GM21825 (cell line): Measurements from ENCODE around the gene ZFP36L2.

Experiments
- ATAC-seq: cut with Tn5 transposase; IDR thresholded peaks from one replicate; pipeline ENCODE4 v1.9.1; 2021; ENCODE audit warnings: mild to moderate bottlenecking, moderate library complexity; ENCODE audit not compliant: unreplicated experiment

ZFP36L2 gene

GRCh38 chr2:43248621-43249020, 22.2 kb upstream of the ZFP36L2 start:
- ATAC-seq = no peak

- ATAC-seq = no peak
Observed at GRCh38 chr2:43246641-43247040, 20.2 kb upstream of the ZFP36L2 start.

GRCh38 chr2:43241558-43241957, 15.2 kb upstream of the ZFP36L2 start:
- ATAC-seq = no peak

GRCh38 chr2:43240766-43241150, 14.4 kb upstream of the ZFP36L2 start:
- no peak for ATAC-seq

- peak; percentile 45 for ATAC-seq
Observed at GRCh38 chr2:43239981-43240765, 13.8 kb upstream of the ZFP36L2 start.

GRCh38 chr2:43238813-43239212, 12.4 kb upstream of the ZFP36L2 start:
- ATAC-seq = no peak

- no peak for ATAC-seq
Observed at GRCh38 chr2:43238176-43238575, 11.8 kb upstream of the ZFP36L2 start.

- no peak for ATAC-seq
Observed at GRCh38 chr2:43233218-43234212, 7.1 kb upstream of the ZFP36L2 start.

GRCh38 chr2:43230951-43231827, 4.8 kb upstream of the ZFP36L2 start:
- no peak for ATAC-seq

- ATAC-seq = no peak
Observed at GRCh38 chr2:43230351-43230885, 4.0 kb upstream of the ZFP36L2 start.

- no peak for ATAC-seq
Observed at GRCh38 chr2:43228756-43229659, 2.6 kb upstream of the ZFP36L2 start.

GRCh38 chr2:43228321-43228751, 1.9 kb upstream of the ZFP36L2 start:
- ATAC-seq = no peak

- ATAC-seq = no peak
Observed at GRCh38 chr2:43227830-43228281, 1.4 kb upstream of the ZFP36L2 start.

GRCh38 chr2:43226955-43227829, 786 bp upstream of the ZFP36L2 start:
- ATAC-seq = peak; percentile 17

GRCh38 chr2:43225788-43226557, 433 bp downstream of the ZFP36L2 start:
- peak; percentile 30 for ATAC-seq

GRCh38 chr2:43225093-43225787, 1.2 kb downstream of the ZFP36L2 start:
- no peak for ATAC-seq

GRCh38 chr2:43224571-43225092, 1.8 kb downstream of the ZFP36L2 start:
- no peak for ATAC-seq
